NK-92 treated with Interleukin-12 subunit alpha and Interleukin-12 subunit beta, amount 100 ng/mL, for 24 hours (cell line): Measurements from ENCODE around the gene NKAIN2.
"Not testable (repeated sequence)": the region's sequence is repeated elsewhere in the genome, so short reads cannot be mapped to it uniquely, and the experiment has no call there.

Experiments
- DNase-seq: peaks from one replicate; lab custom pipeline; 2025; lab: John Stamatoyannopoulos, UW

The NKAIN2 gene

DNA sequence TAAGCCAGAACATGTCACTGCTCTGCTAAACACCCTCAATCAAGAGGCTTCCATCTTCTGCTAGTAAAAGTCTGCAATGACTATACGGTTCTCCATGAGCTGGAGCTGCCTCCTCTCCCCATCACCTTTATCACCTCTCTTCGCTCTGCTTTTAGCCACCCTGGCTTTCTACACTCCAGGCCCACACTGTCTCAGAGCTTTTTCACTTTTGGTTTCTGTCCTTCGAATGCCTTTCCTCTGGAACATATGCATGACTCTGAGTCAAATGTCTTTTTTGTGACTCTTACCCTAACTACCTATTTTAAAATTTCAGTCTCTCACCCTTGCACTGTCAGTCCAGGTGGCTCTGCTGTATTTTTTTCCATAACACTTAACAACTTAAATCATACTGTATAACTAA is 633.1 kb downstream of the NKAIN2 start:
- DNase-seq: no peak

- DNase-seq: no peak
Observed at GRCh38 chr6:124438546-124439065, 634.9 kb downstream of the NKAIN2 start.

DNA sequence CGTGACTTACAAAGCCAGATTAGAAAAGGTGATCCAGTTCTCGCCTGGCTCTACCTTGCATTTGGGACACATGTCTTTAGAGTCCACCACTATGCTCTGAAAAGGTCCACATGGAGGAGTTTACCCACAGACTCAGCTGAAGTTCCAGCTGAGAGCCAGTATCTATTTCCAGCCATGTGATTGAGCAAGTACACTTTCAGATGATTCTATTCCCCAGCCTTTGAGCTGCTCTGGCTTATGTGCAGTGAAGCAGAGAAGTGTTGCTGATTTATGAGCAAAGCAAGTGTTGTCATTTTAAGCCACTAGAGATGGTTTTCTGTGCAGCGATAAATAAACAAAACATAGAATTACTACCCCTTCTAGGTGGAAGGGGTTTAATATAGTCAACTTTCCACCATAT is 637.8 kb downstream of the NKAIN2 start:
- no peak for DNase-seq

DNA sequence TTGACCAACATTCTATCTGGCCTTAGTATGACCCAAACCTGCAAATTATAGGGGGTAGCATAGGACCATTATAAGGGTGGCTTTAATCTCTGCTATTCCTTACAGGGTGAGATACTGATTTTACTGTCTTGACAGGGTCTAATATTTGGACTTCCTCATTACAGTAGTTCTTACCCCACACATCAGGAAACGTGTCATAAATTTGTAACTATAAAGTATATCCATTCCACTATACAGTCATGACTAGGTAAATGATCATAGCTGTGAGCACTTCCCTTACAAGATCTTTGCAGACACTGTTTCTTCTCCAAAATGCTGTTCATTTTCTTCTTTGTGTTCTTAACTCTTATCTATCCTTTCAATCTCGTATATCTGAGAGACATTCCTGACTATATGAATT is 639.9 kb downstream of the NKAIN2 start:
- DNase-seq: no peak

DNA sequence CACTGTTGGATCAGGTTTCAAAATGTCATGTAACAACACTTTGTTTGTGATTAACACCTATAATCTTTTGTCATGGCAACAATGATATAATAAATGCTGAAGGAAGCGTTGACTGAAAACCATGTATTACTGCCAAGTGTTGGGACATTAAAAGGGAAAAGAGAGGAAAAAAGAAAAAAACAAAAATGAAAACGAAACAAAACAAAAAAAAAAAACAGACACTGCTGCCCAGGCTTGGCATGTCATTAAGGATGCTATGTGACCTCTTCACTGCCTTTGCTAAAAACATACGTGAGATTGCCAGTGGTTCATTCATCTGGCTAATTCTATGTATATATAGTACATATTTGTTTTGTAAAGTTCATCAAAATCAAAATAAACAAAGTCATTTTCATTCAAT is 641.9 kb downstream of the NKAIN2 start:
- DNase-seq: no peak

DNA sequence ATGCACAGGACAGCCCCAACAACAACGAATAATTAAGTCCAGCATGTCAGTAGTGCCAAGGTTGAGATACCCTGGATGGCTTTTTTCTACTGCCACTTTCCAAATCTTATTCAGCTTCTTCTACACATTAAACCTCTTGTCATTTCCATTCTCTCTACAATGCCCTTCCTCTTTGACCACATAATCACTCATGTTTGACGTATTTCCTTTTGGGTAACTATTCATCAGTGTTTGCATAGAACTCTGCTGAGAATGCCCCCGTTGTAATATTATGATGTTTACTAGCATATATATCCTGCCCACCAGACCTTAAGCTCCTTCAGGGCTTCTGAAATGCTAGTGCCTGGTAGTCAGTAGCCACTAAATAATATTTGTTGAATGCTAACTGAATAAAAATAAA is 643.3 kb downstream of the NKAIN2 start:
- DNase-seq: no peak

DNA sequence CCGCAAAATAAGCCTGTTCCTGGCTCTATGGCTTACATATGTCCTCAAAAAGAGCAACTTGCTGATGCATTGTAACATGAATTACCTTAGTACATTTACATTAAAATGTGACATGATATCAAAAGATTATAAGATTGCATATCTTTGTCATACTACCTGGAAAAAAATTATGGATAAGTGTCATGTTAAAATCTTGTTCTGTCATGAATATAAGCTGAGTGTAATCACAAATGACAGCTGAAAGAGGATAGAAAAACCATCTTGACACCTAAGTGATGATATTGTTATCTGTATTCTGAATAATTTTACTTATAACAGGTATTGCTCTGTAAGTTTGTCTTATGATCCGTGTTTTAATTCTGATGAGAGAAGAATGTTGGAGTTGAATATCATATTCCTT is 655.6 kb downstream of the NKAIN2 start:
- DNase-seq: no peak

DNA sequence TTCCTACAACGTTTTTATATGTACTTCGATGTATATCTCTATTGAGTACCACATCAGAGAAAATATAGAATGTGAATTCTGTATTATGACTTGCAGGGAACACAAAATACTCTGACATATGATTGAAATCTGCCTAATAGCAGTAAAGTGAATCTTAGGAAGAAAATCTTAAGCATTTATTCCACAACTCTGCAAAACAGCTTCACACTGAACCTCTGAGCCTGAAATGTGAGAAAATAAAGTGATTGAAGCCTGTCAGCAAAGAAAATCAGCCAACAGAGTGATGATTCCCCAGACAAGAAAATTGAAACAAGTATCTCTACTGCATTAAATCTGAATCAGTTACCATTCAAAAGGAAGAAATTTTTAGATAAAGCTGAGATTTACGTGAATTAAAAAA is 659.1 kb downstream of the NKAIN2 start:
- DNase-seq: no peak

DNA sequence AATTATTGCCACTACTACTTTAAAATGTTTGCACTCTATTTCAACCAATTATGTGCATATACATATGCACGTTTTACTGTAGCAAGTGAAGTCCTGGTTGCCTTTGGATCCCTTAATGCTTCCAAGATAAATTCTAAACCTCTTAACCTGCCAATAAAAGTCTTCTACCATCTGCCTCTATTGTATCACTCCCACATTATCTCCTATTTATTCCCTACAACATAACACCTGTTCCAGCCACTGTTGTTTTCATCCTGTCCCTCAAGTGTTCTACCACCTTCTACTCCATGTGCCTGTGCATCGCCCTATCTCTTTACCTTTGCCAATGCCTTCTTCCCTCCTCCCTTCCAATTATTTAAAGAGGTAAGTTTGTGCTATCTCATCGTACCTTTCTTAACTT is 659.6 kb downstream of the NKAIN2 start:
- DNase-seq: no peak

GRCh38 chr6:124464600-124464999 is 660.9 kb downstream of the NKAIN2 start:
- not testable (repeated sequence) for DNase-seq

GRCh38 chr6:124466949-124467348 is 663.3 kb downstream of the NKAIN2 start:
- DNase-seq: no peak

DNA sequence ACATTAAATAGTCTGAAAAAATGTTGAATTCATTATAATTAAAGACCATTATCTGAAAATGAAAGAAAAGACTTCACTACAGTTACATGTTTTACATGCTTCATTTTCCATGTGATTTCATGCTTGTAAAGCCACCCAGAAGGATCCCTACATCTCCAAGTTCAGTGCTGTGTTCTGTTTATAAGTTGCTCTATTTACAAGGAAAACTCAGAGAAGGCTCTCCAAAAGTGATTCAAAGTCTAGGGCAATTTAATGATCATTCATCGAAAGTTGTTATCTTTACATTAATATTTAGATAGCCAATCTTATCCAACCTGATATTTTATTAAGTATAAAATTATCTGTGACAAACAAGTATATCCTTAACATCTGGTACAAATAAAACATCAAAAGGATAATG is 663.7 kb downstream of the NKAIN2 start:
- no peak for DNase-seq

GRCh38 chr6:124470803-124471202 is 667.1 kb downstream of the NKAIN2 start:
- no peak for DNase-seq

GRCh38 chr6:124475176-124475575 is 671.5 kb downstream of the NKAIN2 start:
- no peak for DNase-seq

- no peak for DNase-seq
Observed at GRCh38 chr6:124478906-124479305, 675.2 kb downstream of the NKAIN2 start.

DNA sequence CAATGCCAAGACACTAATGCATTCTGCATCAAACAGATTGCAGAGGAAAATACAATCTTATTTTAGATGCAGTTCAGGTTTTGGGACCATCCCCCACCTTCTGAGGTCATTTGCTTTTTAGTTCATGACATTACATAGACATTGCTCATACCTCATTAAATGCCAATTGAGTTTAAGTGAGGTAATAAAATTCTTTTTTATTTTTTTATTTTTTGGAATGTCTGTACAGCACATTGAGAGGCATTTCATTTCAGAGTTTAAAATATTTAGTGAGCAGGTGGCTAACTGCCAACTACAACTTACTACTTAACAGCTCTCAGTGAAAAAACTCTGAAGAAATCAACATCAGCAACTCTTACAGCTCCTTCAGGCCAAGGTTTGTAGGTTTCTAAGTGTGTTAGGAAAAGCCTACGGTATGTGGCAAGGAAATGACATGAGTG is 676.3 kb downstream of the NKAIN2 start:
- no peak for DNase-seq

DNA sequence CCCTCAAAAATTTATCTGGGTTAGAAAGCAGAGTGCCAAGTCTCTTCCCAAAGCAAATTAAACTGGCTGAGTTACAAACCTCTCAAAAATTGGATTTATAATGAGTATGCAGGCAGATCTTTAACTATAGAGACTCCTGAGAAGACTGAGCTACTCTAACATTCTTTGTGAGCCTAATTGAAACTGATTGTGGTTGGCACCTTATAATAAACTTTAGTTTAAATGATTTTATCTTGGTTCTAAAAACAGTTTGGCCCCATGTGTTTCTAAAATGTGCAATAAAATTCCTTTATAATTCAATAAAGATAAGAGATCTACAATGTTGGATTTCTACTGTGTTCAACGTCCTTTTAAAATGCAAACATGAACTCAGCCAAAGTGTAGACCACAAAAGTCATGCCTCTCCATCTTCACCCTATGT is 678.4 kb downstream of the NKAIN2 start:
- no peak for DNase-seq

DNA sequence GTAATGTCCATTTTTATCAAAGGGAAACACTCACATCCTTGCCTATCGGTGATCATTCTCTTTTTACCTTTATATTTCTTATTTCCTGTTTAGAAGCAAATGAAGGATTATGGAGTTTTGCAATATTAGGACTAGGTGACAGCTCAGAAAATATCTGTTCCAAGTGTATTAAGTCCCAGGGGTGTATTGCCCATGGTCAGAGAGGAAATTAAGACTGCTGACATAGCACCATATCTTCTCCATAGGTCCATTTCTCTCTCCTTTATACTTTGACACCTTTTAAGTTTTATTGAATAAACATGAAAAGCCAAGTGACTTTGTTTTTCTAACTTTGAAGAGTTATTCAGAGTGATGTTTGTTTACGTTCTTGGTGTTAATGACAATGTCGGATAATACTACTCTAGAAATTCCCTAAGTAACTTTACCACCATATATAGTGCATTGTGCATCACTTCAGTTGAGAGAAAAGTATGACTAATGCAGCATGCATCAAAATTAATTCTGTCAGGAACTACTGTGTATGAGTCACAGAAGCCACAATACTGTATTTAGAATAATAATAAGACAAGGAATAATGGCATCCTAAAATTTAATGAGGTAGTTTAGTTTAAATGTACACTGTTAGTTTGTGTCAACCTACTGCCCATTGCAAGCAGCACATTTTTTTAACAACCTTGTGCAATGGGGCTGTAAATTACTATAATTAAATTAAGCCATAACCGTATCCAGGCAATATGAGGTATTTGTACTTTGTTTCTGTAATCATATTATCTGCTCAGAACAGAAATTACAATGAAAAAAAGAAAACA is 684.2 kb downstream of the NKAIN2 start:
- no peak for DNase-seq

DNA sequence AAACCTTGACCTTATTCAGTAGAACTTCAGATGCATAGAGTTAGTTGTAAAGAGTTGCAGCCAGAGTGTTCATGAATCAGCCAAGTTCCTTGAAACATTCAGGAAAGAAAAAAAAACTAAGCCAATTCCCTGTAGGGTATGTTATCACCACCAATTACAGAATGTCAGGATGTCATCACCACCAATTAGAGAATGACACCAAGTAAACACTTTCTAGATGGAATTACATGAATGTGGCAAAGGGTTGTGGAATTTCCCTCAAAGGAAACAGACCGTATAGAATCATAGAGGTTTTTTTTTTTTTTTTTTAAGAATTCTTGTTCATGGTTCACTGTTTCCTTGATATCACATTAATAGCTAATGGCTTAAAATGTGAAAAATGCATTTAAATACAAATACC is 686.5 kb downstream of the NKAIN2 start:
- no peak for DNase-seq

DNA sequence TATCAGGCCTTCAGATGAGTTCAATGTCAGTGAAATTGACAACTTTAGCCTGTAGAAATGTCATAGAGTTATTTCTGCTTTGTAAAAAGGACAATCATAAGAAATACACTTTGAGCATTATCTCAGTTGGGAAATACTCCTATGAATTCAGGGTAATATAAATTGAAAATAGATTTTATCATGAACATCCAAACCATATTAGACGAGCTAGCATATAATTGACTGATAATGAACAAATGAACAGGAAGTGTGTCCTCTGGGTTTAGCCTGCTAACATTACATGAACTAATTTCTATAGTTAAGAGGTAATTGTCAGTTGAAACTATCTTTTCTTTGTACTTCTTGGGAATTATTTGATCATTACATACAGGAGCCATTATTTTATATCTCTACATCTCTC is 689.6 kb downstream of the NKAIN2 start:
- no peak for DNase-seq

- DNase-seq: no peak
Observed at GRCh38 chr6:124494956-124495664, 691.4 kb downstream of the NKAIN2 start.

GRCh38 chr6:124495665-124496190 is 692.1 kb downstream of the NKAIN2 start:
- no peak for DNase-seq

GRCh38 chr6:124496334-124496733 is 692.7 kb downstream of the NKAIN2 start:
- DNase-seq: no peak
